Measurements from ENCODE around the gene C11orf68.

C11orf68 gene

GRCh38 chr11:65871811-65872548 is 46.9 kb downstream of the C11orf68 start:
- DNase-seq (ENCODE audit: low read depth in 2 of 2): no peak

- DNase-seq (ENCODE audit: low read depth in 2 of 2): no peak
These were observed 47.9 kb downstream of the C11orf68 start for GRCh38 chr11:65870706-65871681.

DNA sequence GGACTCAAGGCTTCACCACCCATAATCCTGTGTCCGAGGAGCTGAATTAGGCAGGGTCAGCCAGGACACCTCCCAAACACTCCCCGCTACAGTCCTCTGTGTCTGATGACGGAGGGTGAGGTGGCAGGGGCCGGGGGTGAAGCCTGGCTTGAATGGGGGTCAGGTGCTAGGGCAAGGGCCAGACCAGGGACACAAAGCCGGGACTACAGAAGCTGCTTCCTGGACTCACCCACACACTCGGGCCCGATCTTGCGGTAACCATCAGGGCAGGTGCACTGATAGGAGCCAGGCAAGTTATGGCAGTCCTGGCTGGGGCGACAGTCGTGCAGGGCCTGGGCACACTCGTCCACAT is 48.6 kb downstream of the C11orf68 start:
- no peak for DNase-seq (ENCODE audit: low read depth in 2 of 2)

DNA sequence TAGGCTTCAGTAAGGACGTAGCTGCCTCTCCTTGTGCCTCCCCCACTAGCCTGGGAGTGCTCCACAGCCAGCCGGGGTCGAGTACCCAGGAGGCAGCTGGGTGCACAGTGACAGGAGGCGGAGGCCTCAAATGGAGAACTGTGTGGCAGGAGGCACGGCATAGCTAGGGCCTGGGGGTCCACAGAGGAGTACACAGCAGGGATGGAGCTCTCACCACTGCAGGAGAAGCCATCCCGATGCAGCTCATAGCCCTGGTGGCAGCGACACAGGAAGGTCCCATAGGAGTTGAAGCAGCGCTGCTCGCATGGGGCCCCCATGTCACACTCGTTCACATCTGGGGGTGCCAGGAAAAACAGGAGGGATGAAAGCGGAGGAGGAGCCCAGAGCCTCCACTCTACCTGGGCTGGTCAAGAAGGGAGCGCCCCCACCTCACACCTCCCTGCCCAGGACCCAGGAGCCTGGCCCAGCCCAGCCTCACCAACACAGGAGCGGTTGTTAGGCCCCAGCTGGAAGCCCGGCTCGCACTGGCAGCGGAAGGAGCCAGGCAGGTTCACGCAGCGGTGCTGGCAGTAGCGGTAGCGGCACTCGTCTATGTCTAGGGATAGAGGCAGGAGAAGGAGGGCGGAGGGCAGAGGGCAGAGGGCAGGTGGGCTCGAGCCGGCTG is 49.1 kb downstream of the C11orf68 start:
- DNase-seq (ENCODE audit: low read depth in 2 of 2): no peak

DNA sequence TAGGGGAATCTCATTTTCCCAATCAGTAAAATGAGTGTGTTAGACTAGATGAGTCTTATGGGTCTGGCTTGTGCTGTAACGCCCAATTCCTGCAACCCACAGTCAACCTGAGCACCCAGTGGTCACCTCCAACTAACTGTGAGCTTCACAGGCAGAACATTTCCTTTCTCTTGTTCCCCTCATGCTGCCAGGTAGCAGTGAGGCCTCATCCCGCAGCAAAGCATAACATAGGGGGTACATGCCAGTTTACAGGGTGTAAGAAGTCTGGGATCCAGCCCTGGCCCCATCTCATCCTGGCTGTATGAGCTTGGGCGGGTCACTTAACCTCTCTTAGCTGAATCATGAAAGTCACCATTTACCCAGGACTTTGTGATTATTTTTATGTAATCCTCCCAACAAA is 50.0 kb downstream of the C11orf68 start:
- no peak for DNase-seq (ENCODE audit: low read depth in 2 of 2)

GRCh38 chr11:65868076-65868667 is 50.7 kb downstream of the C11orf68 start:
- DNase-seq (ENCODE audit: low read depth in 2 of 2): no peak

- no peak for DNase-seq (ENCODE audit: low read depth in 2 of 2)
These were observed 51.4 kb downstream of the C11orf68 start for GRCh38 chr11:65867284-65868071.

All from activated CD4-positive, alpha-beta T cell treated with anti-CD3 and anti-CD28 coated beads for 24 hours (primary cell).